HL-60 (cell line): Measurements from ENCODE around the gene SLCO1A2.

ENCODE experiments used
- CTCF ChIP-seq: IDR thresholded peaks from one replicate; pipeline ENCODE4 v1.5.1; 2011; ENCODE audit warnings: low read length, control low read depth, inconsistent platforms; ENCODE audit not compliant: insufficient read depth
- POLR2AphosphoS5 ChIP-seq: IDR thresholded peaks from 2 replicates; pipeline ENCODE4 v1.6.1; 2012; ENCODE audit warnings: low read depth
- REST ChIP-seq: IDR thresholded peaks from 2 replicates; pipeline ENCODE4 v1.6.1; 2012; ENCODE audit warnings: low read depth; ENCODE audit not compliant: insufficient replicate concordance

- TF ChIP-seq CTCF, result no peak
- TF ChIP-seq REST, result no peak
- no peak for TF ChIP-seq POLR2AphosphoS5
These were observed 36.2 kb upstream of the SLCO1A2 start for GRCh38 chr12:21370845-21371449.
